B cell (primary cell): ENCODE data around the gene TDRD6.

Source experiments
- EZH2 ChIP-seq: IDR thresholded peaks from 2 replicates; pipeline ENCODE4 v1.6.1; 2012; ENCODE audit warnings: borderline replicate concordance, low read depth, mild to moderate bottlenecking, moderate library complexity, low read length; ENCODE audit not compliant: insufficient read depth, poor library complexity, severe bottlenecking
- TF ChIP-seq, protein P1 (sequence below): fragments of 200-600 bp; IDR thresholded peaks from one replicate; pipeline ENCODE4 v1.8.0; 2022; ENCODE audit warnings: antibody characterized with exemption, mild to moderate bottlenecking

DNA sequence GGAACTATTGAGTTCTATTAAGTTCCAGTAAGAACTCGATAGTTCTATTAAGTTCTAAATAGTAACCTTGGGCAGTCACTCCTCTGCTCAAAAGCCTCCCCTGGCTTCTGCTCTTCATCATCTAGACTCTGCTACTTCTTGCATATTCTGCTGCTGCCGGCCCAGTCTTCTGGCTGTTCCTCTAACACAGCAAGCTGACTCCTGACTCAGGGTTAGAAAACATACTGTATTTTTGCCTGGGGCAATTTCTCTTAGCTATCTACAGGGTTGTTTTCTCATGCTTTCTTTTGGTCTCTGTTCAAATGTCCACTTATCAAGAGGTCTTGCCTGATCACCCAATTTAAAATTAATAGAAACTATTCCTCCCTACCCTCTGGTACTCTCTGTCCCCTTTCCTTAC is 20.3 kb upstream of the TDRD6 start:
- TF ChIP-seq, protein P1, sequence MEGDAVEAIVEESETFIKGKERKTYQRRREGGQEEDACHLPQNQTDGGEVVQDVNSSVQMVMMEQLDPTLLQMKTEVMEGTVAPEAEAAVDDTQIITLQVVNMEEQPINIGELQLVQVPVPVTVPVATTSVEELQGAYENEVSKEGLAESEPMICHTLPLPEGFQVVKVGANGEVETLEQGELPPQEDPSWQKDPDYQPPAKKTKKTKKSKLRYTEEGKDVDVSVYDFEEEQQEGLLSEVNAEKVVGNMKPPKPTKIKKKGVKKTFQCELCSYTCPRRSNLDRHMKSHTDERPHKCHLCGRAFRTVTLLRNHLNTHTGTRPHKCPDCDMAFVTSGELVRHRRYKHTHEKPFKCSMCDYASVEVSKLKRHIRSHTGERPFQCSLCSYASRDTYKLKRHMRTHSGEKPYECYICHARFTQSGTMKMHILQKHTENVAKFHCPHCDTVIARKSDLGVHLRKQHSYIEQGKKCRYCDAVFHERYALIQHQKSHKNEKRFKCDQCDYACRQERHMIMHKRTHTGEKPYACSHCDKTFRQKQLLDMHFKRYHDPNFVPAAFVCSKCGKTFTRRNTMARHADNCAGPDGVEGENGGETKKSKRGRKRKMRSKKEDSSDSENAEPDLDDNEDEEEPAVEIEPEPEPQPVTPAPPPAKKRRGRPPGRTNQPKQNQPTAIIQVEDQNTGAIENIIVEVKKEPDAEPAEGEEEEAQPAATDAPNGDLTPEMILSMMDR = no peak
- no peak for TF ChIP-seq EZH2
